Measurements from ENCODE around the gene ELOVL3.

DNA sequence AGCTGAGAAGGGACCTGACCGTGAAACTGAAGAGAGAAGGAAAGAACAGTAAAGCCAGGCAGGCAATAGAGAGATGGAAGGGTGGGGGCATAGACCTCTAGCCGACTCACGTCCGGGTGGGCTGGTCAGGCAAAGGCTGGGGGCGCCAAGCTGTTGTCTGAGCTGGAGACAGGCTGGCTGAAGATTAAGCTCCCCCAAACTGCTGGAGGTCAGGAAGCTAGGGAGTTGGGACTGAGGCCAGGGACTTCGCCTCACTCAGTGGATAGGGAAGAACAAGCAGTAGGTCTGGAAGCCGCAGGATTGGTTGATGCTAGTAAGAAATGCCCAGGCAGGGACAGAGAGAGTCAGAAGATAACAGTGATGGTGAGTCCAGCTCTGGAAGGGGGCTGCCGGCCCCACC lies 9.9 kb downstream of the ELOVL3 start:
- TF ChIP-seq, protein P1, sequence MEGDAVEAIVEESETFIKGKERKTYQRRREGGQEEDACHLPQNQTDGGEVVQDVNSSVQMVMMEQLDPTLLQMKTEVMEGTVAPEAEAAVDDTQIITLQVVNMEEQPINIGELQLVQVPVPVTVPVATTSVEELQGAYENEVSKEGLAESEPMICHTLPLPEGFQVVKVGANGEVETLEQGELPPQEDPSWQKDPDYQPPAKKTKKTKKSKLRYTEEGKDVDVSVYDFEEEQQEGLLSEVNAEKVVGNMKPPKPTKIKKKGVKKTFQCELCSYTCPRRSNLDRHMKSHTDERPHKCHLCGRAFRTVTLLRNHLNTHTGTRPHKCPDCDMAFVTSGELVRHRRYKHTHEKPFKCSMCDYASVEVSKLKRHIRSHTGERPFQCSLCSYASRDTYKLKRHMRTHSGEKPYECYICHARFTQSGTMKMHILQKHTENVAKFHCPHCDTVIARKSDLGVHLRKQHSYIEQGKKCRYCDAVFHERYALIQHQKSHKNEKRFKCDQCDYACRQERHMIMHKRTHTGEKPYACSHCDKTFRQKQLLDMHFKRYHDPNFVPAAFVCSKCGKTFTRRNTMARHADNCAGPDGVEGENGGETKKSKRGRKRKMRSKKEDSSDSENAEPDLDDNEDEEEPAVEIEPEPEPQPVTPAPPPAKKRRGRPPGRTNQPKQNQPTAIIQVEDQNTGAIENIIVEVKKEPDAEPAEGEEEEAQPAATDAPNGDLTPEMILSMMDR (IDR thresholded peaks at IDR 0.05): no peak
- TF ChIP-seq POLR2A (IDR thresholded peaks at IDR 0.05): no peak

Data from adrenal gland (tissue), 5 donors.